ENCODE measurements around the gene RSL1D1. TPM values are rescaled to one million over a fixed set of nuclear protein-coding genes. Genes with fewer than 3 reads are reported as not detected.
"Not testable (repeated sequence)": the region's sequence is repeated elsewhere in the genome, so short reads cannot be mapped to it uniquely, and the experiment has no call there.

RSL1D1 gene
- total RNA-seq, 1 donor from 2014 or later = 89.6 TPM

GRCh38 chr16:11824362-11824761 is 27.0 kb downstream of the RSL1D1 start:
- Mint-ChIP-seq H3K27me3 (ENCODE audit: low read depth) (no peaks in the 10 kb centered on the region), H3K9me3 (ENCODE audit: low read depth) (no peaks in the 10 kb centered on the region), H3K4me3 (ENCODE audit: unreplicated experiment) (no peak overlapping the region), H3K27ac (ENCODE audit: unreplicated experiment) (no peak overlapping the region), H3K4me1 (ENCODE audit: low read depth) (peaks cover 7% of the 10 kb centered on the region), H3K36me3 (ENCODE audit: low read depth) (no peaks in the 10 kb centered on the region)
- TF ChIP-seq CTCF (IDR thresholded peaks at IDR 0.05) = no peak
- peak; percentile 15 for DNase-seq (ENCODE audit: low spot score)

- peak; percentile 8 for DNase-seq (ENCODE audit: low spot score)
- not testable (repeated sequence) for H3K4me1 Mint-ChIP-seq (ENCODE audit: low read depth); H3K27ac Mint-ChIP-seq (ENCODE audit: unreplicated experiment); H3K36me3 Mint-ChIP-seq (ENCODE audit: low read depth); H3K4me3 Mint-ChIP-seq (ENCODE audit: unreplicated experiment); H3K9me3 Mint-ChIP-seq (ENCODE audit: low read depth); H3K27me3 Mint-ChIP-seq (ENCODE audit: low read depth)
Measured at GRCh38 chr16:11823645-11824044, 27.7 kb downstream of the RSL1D1 start.

- no peak for TF ChIP-seq CTCF (IDR thresholded peaks at IDR 0.05)
- H3K4me1 Mint-ChIP-seq (ENCODE audit: low read depth) = peaks cover 7% of the 10 kb centered on the region
- no peak overlapping the region for H3K27ac Mint-ChIP-seq (ENCODE audit: unreplicated experiment)
- no peaks in the 10 kb centered on the region for H3K36me3 Mint-ChIP-seq (ENCODE audit: low read depth)
- no peak overlapping the region for H3K4me3 Mint-ChIP-seq (ENCODE audit: unreplicated experiment)
- H3K9me3 Mint-ChIP-seq (ENCODE audit: low read depth) = no peaks in the 10 kb centered on the region
- H3K27me3 Mint-ChIP-seq (ENCODE audit: low read depth) = no peaks in the 10 kb centered on the region
- DNase-seq (ENCODE audit: low spot score) = no peak
Measured at GRCh38 chr16:11819798-11820197, 31.5 kb downstream of the RSL1D1 start.

GRCh38 chr16:11818970-11819369 is 32.4 kb downstream of the RSL1D1 start:
- H3K27ac Mint-ChIP-seq (ENCODE audit: unreplicated experiment); H3K27me3 Mint-ChIP-seq (ENCODE audit: low read depth); H3K4me1 Mint-ChIP-seq (ENCODE audit: low read depth); H3K36me3 Mint-ChIP-seq (ENCODE audit: low read depth); H3K4me3 Mint-ChIP-seq (ENCODE audit: unreplicated experiment); H3K9me3 Mint-ChIP-seq (ENCODE audit: low read depth): not testable (repeated sequence)
- DNase-seq (ENCODE audit: low spot score) = peak; percentile 14

- Mint-ChIP-seq H3K27ac (ENCODE audit: unreplicated experiment) (no peak overlapping the region), H3K36me3 (ENCODE audit: low read depth) (no peaks in the 10 kb centered on the region), H3K4me1 (ENCODE audit: low read depth) (no peaks in the 10 kb centered on the region), H3K4me3 (ENCODE audit: unreplicated experiment) (no peak overlapping the region), H3K9me3 (ENCODE audit: low read depth) (no peaks in the 10 kb centered on the region), H3K27me3 (ENCODE audit: low read depth) (no peaks in the 10 kb centered on the region)
- no peak for TF ChIP-seq CTCF (IDR thresholded peaks at IDR 0.05)
- DNase-seq (ENCODE audit: low spot score) = no peak
Measured at GRCh38 chr16:11816123-11816522, 35.2 kb downstream of the RSL1D1 start.

- not testable (repeated sequence) for H3K27ac Mint-ChIP-seq (ENCODE audit: unreplicated experiment); H3K9me3 Mint-ChIP-seq (ENCODE audit: low read depth); H3K4me1 Mint-ChIP-seq (ENCODE audit: low read depth); H3K4me3 Mint-ChIP-seq (ENCODE audit: unreplicated experiment); H3K36me3 Mint-ChIP-seq (ENCODE audit: low read depth); DNase-seq (ENCODE audit: low spot score); H3K27me3 Mint-ChIP-seq (ENCODE audit: low read depth)
Measured at GRCh38 chr16:11814800-11815199, 36.5 kb downstream of the RSL1D1 start.

GRCh38 chr16:11806721-11807120 is 44.6 kb downstream of the RSL1D1 start:
- DNase-seq (ENCODE audit: low spot score) = peak; percentile 13

More at GRCh38 chr16:11806721-11807120, 44.6 kb downstream of the RSL1D1 start:
- H3K4me1 Mint-ChIP-seq (ENCODE audit: low read depth) = peaks cover 32% of the 10 kb centered on the region
- H3K4me3 Mint-ChIP-seq (ENCODE audit: unreplicated experiment) = no peak overlapping the region
- no peaks in the 10 kb centered on the region for H3K27me3 Mint-ChIP-seq (ENCODE audit: low read depth)
- H3K27ac Mint-ChIP-seq (ENCODE audit: unreplicated experiment) = no peak overlapping the region
- no peaks in the 10 kb centered on the region for H3K36me3 Mint-ChIP-seq (ENCODE audit: low read depth)
- TF ChIP-seq CTCF (IDR thresholded peaks at IDR 0.05) = no peak
- H3K9me3 Mint-ChIP-seq (ENCODE audit: low read depth) = no peaks in the 10 kb centered on the region

Data from chondrocyte (in vitro differentiated cells).